Activated CD4-positive, alpha-beta T cell treated with anti-CD3 and anti-CD28 coated beads, Interleukin-2, amount 10 ng/mL, durations not matched to agents 7 days and 5 days (primary cell): ENCODE measurements around the gene PTPRT. TPM values are rescaled to one million over a fixed set of nuclear protein-coding genes. Genes with fewer than 3 reads are reported as not detected.
"Not testable (repeated sequence)": the region's sequence is repeated elsewhere in the genome, so short reads cannot be mapped to it uniquely, and the experiment has no call there.

Experiments used
- CTCF ChIA-PET: fragments of 350-600 bp; sonication (Branson Sonifier 250); formaldehyde crosslinking; loops from one replicate; lab custom pipeline; 2021; ENCODE audit warnings: antibody characterized with exemption; lab: Charles Lee
- POLR2A ChIA-PET: fragments of 350-600 bp; sonication (Branson Sonifier 250); formaldehyde crosslinking; loops from one replicate; lab custom pipeline; 2021; ENCODE audit warnings: antibody characterized with exemption; lab: Charles Lee
- DNase-seq: peaks from one replicate; pipeline ENCODE4 v3.0.0-alpha.2; 2020
- H3K27ac Mint-ChIP-seq: one replicate; pipeline ENCODE4 v1.8.0; 2021; ENCODE audit warnings: mild to moderate bottlenecking, moderate library complexity, mixed read lengths
- H3K27me3 Mint-ChIP-seq: one replicate; pipeline ENCODE4 v1.8.0; 2021; ENCODE audit warnings: mixed read lengths
- H3K36me3 Mint-ChIP-seq: one replicate; pipeline ENCODE4 v1.8.0; 2021; ENCODE audit warnings: low read depth, mixed read lengths
- H3K4me1 Mint-ChIP-seq: one replicate; pipeline ENCODE4 v1.8.0; 2021; ENCODE audit warnings: mixed read lengths
- H3K4me3 Mint-ChIP-seq: one replicate; pipeline ENCODE4 v1.8.0; 2021; ENCODE audit warnings: mild to moderate bottlenecking, moderate library complexity, mixed read lengths
- H3K9me3 Mint-ChIP-seq: one replicate; pipeline ENCODE4 v1.8.0; 2021; ENCODE audit warnings: mixed read lengths
- total RNA-seq, 2 experiments: library from RNA; stranded (reverse); gene quantifications; one replicate each; pipeline ENCODE4 v1.2.3, GENCODE V29; 2021

Gene PTPRT
- total RNA-seq, 2 experiments from 2014 or later = not detected

DNA sequence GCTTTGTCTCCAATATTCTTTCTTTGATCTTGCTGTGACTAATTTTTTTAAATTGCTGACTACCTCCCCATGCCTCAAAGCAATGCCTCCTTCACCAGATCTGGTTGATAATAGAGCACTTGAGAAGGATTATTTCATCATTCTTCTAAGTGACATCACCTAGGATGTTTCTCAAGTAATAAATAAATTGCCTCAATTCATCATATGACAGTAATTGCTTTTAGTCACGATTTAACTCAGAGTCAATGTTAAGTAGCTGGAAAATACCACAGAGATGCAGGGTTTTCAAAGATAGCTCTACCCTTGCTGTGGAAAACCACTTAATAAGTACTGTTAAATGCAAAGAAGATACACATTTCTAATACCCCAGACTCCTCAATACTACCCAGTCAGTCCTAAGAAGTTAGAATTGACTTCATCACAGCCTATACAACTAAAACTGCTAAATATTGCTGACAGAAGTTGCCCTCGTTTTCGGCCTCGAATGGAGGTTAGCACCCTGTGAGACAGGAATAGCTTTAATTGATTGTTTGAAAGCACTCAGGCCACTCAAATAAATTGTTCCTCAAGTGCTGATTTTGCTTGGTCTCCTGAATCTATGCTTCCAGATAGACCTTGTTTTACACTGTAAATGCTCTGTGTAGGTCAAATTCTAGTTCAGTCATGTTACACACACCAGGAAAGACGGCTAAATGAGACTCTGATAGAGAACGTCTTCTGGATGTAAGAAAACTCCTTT lies 931.0 kb downstream of the PTPRT start:
- Mint-ChIP-seq H3K4me3 (no peak overlapping the region), H3K27ac (no peak overlapping the region), H3K4me1 (no peaks in the 10 kb centered on the region), H3K36me3 (no peaks in the 10 kb centered on the region), H3K9me3 (no peaks in the 10 kb centered on the region), H3K27me3 (no peaks in the 10 kb centered on the region)
- ChIA-PET CTCF (interaction anchor here (1.2 kb wide), 1 partner anchor 19 kb away, joined by 3 read pairs; no protein-coding TSS in a partner anchor), POLR2A (no interaction called here)
- DNase-seq = no peak

DNA sequence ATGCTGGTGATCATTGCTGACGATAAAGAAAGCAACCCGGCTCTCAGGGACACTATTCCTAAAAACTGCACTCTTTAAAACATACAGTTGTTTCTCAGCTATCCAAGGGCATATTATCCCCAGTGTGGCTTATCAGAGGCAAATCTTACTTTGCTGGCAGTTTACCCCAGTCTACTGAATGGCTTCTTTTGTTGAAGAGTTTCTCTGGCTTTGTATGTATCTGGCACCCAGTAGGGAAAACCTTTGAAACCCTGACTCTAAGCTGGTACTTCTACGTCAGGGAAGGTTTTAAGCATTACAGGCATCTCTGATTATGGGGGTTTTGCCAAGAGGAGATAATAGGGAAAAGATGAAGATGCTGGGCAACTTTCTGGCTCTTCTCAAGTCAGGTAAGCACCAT lies 933.9 kb downstream of the PTPRT start:
- Mint-ChIP-seq H3K4me1 (no peaks in the 10 kb centered on the region), H3K4me3 (no peak overlapping the region), H3K27ac (no peak overlapping the region), H3K27me3 (no peaks in the 10 kb centered on the region), H3K9me3 (no peaks in the 10 kb centered on the region), H3K36me3 (no peaks in the 10 kb centered on the region)
- POLR2A ChIA-PET = no interaction called here
- CTCF ChIA-PET = no interaction called here
- DNase-seq = no peak

DNA sequence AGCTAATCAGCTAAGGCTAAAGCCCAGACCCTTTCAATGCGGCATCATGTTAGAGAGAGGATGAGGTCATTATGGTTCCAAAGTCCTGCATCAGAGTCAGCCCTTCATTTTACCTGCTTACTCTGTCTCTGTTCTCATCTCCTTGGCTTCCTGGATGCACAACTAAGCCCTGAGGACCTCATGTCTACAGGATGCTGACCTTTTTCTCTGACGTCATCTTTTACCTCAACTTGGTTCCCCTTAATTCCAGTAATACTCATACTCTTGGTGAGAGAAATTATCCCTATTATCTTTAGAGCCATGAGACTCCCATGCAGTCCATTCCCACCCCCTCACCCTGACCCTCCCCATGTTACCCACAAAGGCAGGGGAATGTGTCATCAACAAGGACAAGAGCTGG lies 935.0 kb downstream of the PTPRT start:
- no peaks in the 10 kb centered on the region for H3K36me3 Mint-ChIP-seq
- H3K27me3 Mint-ChIP-seq = no peaks in the 10 kb centered on the region
- no peak overlapping the region for H3K4me3 Mint-ChIP-seq
- no peaks in the 10 kb centered on the region for H3K9me3 Mint-ChIP-seq
- no peaks in the 10 kb centered on the region for H3K4me1 Mint-ChIP-seq
- CTCF ChIA-PET = no interaction called here
- POLR2A ChIA-PET = no interaction called here
- no peak for DNase-seq
- no peak overlapping the region for H3K27ac Mint-ChIP-seq

DNA sequence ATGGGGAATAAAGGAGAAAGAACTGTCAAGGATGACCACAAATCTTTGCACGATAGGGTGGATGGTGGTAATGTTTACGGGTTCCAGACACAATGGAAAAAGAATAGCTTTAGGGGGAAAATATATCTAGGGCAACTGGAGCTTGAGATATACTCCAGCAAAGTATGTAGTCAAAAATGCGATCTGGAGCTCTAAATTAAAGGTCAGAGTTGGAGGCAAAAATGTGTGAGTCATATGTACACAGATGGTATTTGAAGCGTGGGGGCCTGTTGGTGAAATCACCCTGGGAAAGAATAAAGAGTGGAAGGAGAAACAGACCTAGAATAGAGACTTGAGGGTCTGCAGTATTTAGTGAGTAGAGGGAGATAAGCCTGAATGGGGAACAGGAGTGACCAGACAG lies 937.6 kb downstream of the PTPRT start:
- Mint-ChIP-seq H3K4me3 (no peak overlapping the region), H3K27me3 (no peaks in the 10 kb centered on the region), H3K27ac (no peak overlapping the region), H3K9me3 (no peaks in the 10 kb centered on the region), H3K36me3 (no peaks in the 10 kb centered on the region), H3K4me1 (no peaks in the 10 kb centered on the region)
- DNase-seq = no peak
- ChIA-PET CTCF (no interaction called here), POLR2A (no interaction called here)

DNA sequence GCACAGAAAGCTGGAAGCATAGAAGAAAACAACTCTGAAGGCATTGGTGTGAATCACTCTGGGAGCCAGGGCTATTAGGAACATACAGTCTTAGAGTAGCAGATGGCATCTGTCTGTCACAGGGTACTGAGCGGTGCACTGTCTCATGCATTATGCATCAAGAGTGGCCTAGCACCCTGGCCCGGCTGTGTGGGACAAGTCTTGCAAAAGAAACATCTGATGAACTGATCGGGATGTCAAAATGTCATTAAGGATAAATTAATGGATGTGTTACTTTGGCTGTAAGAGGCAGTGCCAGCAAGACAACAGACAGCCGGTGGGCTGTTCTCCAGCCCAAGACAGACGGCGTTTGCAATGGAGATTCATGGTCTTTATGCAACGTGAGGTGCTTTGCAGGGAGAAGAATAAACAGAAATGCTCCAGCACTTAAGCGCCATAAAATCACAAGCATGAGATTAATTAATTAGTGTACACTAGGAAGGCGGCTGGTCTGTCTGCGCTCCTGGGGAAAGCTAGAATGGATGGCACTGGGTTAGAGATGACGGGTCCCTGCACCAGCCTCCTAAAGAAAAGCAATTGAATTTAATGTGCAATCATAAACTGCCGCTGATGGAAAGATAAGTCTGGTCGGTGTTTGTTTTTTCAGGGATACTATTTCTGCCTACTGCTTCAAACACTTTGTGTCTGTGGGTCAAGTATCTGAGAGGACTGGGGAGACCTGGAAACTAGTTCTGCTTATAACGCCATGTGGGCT lies 970.9 kb downstream of the PTPRT start:
- H3K36me3 Mint-ChIP-seq = no peaks in the 10 kb centered on the region
- POLR2A ChIA-PET = no interaction called here
- no peak for DNase-seq
- CTCF ChIA-PET = no interaction called here
- peaks cover 2% of the 10 kb centered on the region for H3K9me3 Mint-ChIP-seq
- H3K27ac Mint-ChIP-seq = no peak overlapping the region
- H3K4me3 Mint-ChIP-seq = no peak overlapping the region
- no peaks in the 10 kb centered on the region for H3K4me1 Mint-ChIP-seq
- no peaks in the 10 kb centered on the region for H3K27me3 Mint-ChIP-seq

DNA sequence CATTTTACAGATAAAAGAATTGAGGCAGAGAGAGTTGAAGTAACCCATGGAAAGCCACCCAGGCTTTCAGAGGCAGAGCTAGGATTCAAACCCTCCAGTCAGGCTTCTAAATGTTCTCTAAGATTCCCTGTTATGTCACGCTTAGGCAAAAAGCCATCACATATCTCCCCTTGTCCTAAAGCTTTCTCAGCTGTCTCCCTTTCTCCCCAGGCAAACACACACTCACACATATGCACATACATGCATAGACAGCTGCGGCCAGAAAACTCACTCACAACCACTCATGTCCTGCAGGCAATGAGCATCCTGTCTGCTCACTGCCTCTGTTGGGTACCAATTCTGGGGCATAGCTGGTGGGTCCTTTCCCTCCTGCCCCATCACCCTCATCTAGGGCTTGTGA lies 975.6 kb downstream of the PTPRT start:
- ChIA-PET CTCF (no interaction called here), POLR2A (no interaction called here)
- DNase-seq = no peak
- H3K27me3 Mint-ChIP-seq = no peaks in the 10 kb centered on the region
- no peak overlapping the region for H3K27ac Mint-ChIP-seq
- no peaks in the 10 kb centered on the region for H3K36me3 Mint-ChIP-seq
- peaks cover 2% of the 10 kb centered on the region for H3K9me3 Mint-ChIP-seq
- no peaks in the 10 kb centered on the region for H3K4me1 Mint-ChIP-seq
- H3K4me3 Mint-ChIP-seq = no peak overlapping the region

DNA sequence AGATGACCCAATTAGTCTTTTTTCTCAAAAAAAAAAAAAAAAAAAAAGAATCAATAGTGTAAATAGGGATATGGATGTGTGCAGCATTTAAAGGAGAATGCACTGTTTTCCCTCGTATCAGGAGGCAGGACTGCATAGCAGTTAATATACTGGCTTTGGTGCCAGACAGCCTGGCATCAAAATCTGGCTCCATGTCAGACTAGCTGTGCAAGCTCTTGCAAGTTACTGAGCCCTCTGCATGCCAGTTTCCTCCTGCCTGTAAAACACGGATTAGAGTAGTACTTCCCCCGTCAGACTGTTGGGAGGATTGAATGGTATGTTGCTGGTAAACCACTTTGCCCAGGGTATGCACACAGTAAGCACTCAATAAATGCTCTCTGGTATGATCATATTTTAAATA lies 977.3 kb downstream of the PTPRT start:
- DNase-seq = no peak
- ChIA-PET POLR2A (no interaction called here), CTCF (no interaction called here)
- Mint-ChIP-seq H3K9me3 (peaks cover 4% of the 10 kb centered on the region), H3K4me3 (no peak overlapping the region), H3K27me3 (no peaks in the 10 kb centered on the region), H3K4me1 (no peaks in the 10 kb centered on the region), H3K27ac (no peak overlapping the region), H3K36me3 (no peaks in the 10 kb centered on the region)

DNA sequence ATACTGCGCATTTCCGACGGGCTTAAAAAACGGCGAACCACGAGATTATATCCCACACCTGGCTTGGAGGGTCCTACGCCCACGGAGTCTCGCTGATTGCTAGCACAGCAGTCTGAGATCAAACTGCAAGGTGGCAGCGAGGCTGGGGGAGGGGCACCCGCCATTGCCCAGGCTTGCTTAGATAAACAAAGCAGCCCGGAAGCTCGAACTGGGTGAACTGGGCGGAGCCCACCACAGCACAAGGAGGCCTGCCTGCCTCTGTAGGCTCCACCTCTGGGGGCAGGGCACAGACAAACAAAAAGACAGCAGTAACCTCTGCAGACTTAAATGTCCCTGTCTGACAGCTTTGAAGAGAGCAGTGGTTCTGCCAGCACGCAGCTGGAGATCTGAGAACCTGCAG lies 983.1 kb downstream of the PTPRT start:
- H3K27me3 Mint-ChIP-seq, H3K27ac Mint-ChIP-seq, DNase-seq, H3K36me3 Mint-ChIP-seq, H3K4me3 Mint-ChIP-seq, CTCF ChIA-PET, H3K9me3 Mint-ChIP-seq, H3K4me1 Mint-ChIP-seq, POLR2A ChIA-PET: not testable (repeated sequence)

DNA sequence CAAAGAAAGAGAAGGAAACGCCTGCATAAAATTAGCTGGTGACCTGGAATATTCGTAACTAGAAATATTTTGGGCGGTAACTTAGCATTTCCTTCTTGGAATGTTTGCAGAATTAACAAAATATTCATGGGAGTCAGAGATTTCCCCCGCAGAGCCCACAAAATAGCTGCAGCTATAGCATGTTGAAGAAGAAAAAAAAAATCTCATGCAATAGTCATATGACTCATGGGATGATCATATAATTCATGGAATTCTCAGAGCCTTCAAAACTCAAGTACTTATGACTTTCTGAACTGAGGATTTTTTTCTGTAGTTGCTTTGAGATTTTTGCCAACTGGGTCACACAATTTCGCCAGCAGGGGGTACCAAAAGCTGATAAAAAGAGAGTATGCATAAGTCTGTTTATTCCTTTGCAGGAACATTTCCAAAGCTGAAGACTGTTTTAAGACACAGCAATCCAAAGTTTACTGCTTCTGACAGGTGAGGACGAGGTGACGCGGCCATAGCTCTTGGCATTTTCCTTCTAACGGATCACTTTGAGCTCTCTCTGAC lies 985.5 kb downstream of the PTPRT start:
- Mint-ChIP-seq H3K27me3 (no peaks in the 10 kb centered on the region), H3K4me3 (no peak overlapping the region), H3K36me3 (no peaks in the 10 kb centered on the region), H3K9me3 (peaks cover 2% of the 10 kb centered on the region), H3K27ac (no peak overlapping the region), H3K4me1 (no peaks in the 10 kb centered on the region)
- no peak for DNase-seq
- ChIA-PET CTCF (no interaction called here), POLR2A (no interaction called here)

DNA sequence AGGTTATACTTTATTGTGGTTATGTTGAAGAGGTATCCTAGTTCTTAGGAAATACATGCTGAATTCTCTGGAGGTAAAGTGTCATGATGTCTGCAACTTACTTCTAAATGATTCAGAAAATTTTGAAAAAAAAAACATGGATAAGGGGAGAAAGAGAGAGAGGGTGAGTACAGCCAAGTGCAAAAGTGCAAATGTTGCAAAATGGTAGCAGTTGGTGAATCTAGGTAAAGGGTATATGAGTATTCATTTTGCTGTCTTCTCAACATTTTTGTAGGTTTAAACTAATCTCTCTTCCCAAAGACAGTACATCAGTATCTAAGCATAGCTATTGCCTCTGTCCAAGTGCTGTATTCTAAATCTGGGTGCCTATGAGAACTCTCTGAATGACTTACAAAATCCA lies 992.1 kb downstream of the PTPRT start:
- no peaks in the 10 kb centered on the region for H3K36me3 Mint-ChIP-seq
- peaks cover 1% of the 10 kb centered on the region for H3K9me3 Mint-ChIP-seq
- CTCF ChIA-PET = no interaction called here
- H3K4me1 Mint-ChIP-seq = no peaks in the 10 kb centered on the region
- no peak overlapping the region for H3K4me3 Mint-ChIP-seq
- H3K27ac Mint-ChIP-seq = no peak overlapping the region
- DNase-seq = no peak
- POLR2A ChIA-PET = no interaction called here
- H3K27me3 Mint-ChIP-seq = no peaks in the 10 kb centered on the region

DNA sequence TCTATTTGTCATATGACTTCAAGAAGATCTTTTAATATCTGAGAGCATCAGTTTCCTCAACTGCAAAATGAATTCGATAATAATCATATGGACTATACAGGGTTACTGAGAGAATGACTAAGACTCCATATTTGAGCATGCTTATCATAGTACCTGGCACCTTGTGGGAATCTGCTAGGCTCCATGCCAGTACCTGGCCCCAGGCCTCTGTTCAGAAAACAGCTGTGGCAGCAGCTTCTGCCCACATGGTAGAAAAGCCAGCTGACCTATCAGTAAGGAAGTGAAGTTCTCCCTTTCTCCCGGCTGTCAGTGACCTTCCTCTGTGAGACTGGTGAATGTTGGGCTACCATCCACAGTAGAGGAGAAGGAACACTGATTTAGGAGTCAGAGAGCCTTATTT lies 996.6 kb downstream of the PTPRT start:
- ChIA-PET POLR2A (no interaction called here), CTCF (no interaction called here)
- Mint-ChIP-seq H3K27ac (no peak overlapping the region), H3K9me3 (peaks cover 1% of the 10 kb centered on the region), H3K36me3 (no peaks in the 10 kb centered on the region), H3K27me3 (no peaks in the 10 kb centered on the region), H3K4me3 (no peak overlapping the region), H3K4me1 (no peaks in the 10 kb centered on the region)
- DNase-seq = no peak

DNA sequence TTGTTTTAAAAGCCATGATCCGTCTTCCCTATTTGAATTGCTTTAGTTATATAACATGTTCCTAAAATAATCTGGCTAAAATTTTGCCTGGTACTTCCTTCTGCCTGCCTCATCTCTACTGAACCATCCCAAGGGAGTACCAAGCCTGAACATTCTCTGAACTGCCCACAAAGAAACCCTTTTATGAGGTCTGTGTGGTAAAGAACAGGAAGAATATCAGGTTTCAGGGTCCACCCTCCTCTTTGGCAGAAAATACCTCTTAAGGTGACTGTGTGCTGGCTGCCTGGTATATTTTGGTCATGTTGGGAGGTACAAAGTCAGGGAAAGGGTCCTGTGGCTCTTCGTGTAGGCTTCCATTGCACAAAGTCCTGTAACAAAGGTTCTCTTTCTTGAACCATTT lies 997.4 kb downstream of the PTPRT start:
- H3K27ac Mint-ChIP-seq = no peak overlapping the region

DNA sequence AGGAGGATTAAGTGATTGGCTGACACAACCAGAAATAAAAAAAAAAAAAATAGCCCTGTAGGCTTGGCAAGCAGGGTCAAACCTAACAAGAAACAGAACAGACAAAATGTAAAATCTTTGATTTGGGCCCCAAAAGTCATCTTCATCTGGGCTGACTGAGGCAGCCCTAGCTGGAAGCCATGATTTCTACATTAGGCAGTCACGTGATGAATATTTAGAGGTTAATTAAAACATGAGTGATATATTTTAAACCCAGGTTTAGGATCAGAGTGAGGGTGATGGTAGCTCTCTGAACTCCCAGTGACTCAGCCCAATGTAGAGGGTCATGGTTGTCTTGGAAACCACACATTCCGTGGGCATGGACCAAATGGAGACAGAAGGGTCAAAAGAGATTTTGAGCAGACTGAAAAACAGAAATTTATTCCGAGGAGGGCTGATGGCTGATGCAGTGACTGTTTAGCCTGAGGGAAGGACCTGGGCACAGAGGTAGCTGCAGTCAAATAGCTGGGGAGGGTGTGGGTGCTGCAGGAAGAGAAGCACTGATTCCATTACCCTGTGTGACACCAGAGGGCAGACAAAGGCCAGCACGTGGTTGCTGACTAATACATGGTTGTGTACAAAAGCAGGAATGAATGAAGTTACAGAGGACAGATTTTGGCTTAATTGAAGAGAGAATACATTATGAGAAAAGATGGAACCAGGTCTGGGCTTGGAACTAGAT lies 998.4 kb downstream of the PTPRT start:
- no peaks in the 10 kb centered on the region for H3K27me3 Mint-ChIP-seq
- H3K4me3 Mint-ChIP-seq = no peak overlapping the region
- no peaks in the 10 kb centered on the region for H3K36me3 Mint-ChIP-seq
- no peak overlapping the region for H3K27ac Mint-ChIP-seq
- peaks cover 1% of the 10 kb centered on the region for H3K9me3 Mint-ChIP-seq
- CTCF ChIA-PET = no interaction called here
- H3K4me1 Mint-ChIP-seq = no peaks in the 10 kb centered on the region
- no peak for DNase-seq
- POLR2A ChIA-PET = no interaction called here

More for the DNA sequence above, 997.4 kb downstream of the PTPRT start:
- Mint-ChIP-seq H3K27me3 (no peaks in the 10 kb centered on the region), H3K9me3 (peaks cover 1% of the 10 kb centered on the region), H3K4me3 (no peak overlapping the region), H3K4me1 (no peaks in the 10 kb centered on the region), H3K36me3 (no peaks in the 10 kb centered on the region)
- CTCF ChIA-PET = no interaction called here
- POLR2A ChIA-PET = no interaction called here
- DNase-seq = no peak
